Upper lobe of left lung (tissue), 4 donors: ENCODE data around the gene MRAP.

Experiments used
- CTCF ChIP-seq, 6 experiments: fragments of 450-650 bp in 4 of 6; fragments of 200-600 bp in 2 of 6; sonication (generic) in 2 of 6; IDR thresholded peaks; one replicate each; pipeline ENCODE4 v1.5.1; 2016 to 2019; ENCODE audit warnings: antibody characterized with exemption in 6 of 6
- EP300 ChIP-seq, 4 donors: sonication (generic); formaldehyde crosslinking; IDR thresholded peaks; one replicate each; pipeline ENCODE4 v1.5.1; 2017; ENCODE audit warnings: antibody characterized with exemption in 4 of 4, control low read depth in 2 of 4
- POLR2A ChIP-seq, 4 donors: fragments of 450-650 bp; IDR thresholded peaks; one replicate each; pipeline ENCODE4 v1.5.1; 2016 to 2017; ENCODE audit warnings: antibody characterized with exemption in 4 of 4, mild to moderate bottlenecking in 2 of 4
- POLR2AphosphoS5 ChIP-seq, 2 donors: sonication (generic); formaldehyde crosslinking; IDR thresholded peaks; one replicate each; pipeline ENCODE4 v1.5.1; 2017; ENCODE audit warnings: antibody characterized with exemption in 2 of 2

DNA sequence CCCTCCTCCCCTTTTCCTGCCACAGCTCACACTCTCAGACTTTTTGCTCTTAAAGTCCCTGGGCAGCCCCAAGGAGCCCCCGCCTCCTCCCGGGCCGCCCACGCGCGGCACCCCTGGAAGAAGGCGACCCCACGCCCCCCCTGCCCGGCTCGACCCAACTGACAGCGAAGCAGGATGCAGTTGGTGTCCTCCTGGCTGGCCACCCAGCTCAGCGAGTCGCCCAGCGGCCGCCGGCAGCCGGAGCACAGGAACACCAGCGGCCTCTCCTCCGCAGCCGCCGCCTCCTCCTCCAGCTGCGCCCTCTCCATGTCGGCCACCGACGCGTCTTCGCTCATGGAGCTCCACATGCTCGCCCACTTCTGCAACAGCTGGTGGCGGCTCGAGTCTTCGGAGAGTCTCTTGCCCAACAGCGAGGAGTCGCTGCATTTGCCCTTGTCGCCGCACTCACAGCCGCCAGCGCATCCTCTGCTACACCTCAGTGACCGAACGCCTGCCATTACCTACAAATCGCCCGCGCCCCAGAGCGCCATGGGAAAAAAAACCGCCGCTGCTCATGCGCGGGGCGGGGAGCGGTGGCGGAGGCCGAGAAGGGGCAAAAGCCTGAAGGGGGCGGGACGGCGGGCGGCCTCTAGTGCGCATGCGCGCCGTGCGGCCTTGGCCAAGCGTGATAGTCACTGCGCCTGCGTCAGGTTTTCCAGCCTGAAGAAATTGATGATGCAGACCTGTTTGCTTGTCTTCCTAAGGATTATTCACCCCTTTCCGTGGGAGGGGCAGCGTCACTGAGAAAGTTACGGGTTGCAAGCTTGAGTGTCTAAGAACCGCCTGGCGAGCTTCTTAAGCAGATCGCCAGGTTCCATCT is 19.9 kb upstream of the MRAP start, which contains the start of gene MIS18A:
- TF ChIP-seq CTCF (IDR thresholded peaks at IDR 0.05) (peak in 3 of 6 experiments; percentile 17 to 48 (median 23)), POLR2A (IDR thresholded peaks at IDR 0.05) (peak in 2 of 4 donors; percentile 68 to 70), EP300 (IDR thresholded peaks at IDR 0.05) (peak in 1 of 4 donors; percentile 15), POLR2AphosphoS5 (IDR thresholded peaks at IDR 0.05) (peak in 1 of 2 donors; percentile 93)
